A673 (cell line): ENCODE data around the gene RASL10A. TPM values are rescaled to one million over a fixed set of nuclear protein-coding genes. Genes with fewer than 3 reads are reported as not detected.

ENCODE experiments used
- BruUV-seq: library from RNA; stranded (reverse); fragments of 400-500 nt; replicated peaks from 2 replicates; lab custom pipeline; 2021; lab: Mats Ljungman, UMichigan
- CTCF ChIA-PET: fragments of 300-600 bp; sonication (Branson Sonifier 250); formaldehyde crosslinking; loops from one replicate; lab custom pipeline; 2022; ENCODE audit warnings: antibody characterized with exemption; lab: Charles Lee
- POLR2A ChIA-PET: fragments of 300-600 bp; sonication (Branson Sonifier 250); formaldehyde crosslinking; loops from one replicate; lab custom pipeline; 2022; ENCODE audit warnings: antibody characterized with exemption; ENCODE audit not compliant: low non-redundant PET; lab: Charles Lee
- DNase-seq: peaks from one replicate; pipeline ENCODE4 v3.0.0-alpha.2; 2015; ENCODE audit warnings: low spot score
- H3K27ac ChIP-seq: fragments of 200-600 bp; sonication (generic); 2 replicates; pipeline ENCODE4 v1.5.1; 2016; ENCODE audit warnings: mixed run types, low read depth, mild to moderate bottlenecking, mixed read lengths, antibody characterized with exemption, low read length; ENCODE audit not compliant: poor library complexity, severe bottlenecking
- H3K27me3 ChIP-seq: fragments of 200-600 bp; sonication (generic); replicated peaks from 2 replicates; pipeline ENCODE4 v1.6.1; 2017; ENCODE audit warnings: mixed run types, low read depth, mild to moderate bottlenecking, mixed read lengths, antibody characterized with exemption, low read length; ENCODE audit not compliant: insufficient read depth, poor library complexity
- H3K36me3 ChIP-seq: fragments of 200-600 bp; sonication (generic); 2 replicates; pipeline ENCODE4 v1.6.1; 2016; ENCODE audit warnings: mixed run types, mild to moderate bottlenecking, mixed read lengths, antibody characterized with exemption, low read length; ENCODE audit not compliant: insufficient read depth, poor library complexity, severe bottlenecking
- H3K4me1 ChIP-seq: fragments of 200-600 bp; sonication (generic); 2 replicates; pipeline ENCODE4 v1.6.1; 2017; ENCODE audit warnings: mixed run types, mild to moderate bottlenecking, mixed read lengths, antibody characterized with exemption, low read length; ENCODE audit not compliant: insufficient read depth, poor library complexity, severe bottlenecking
- H3K4me3 ChIP-seq: fragments of 200-600 bp; sonication (generic); 2 replicates; pipeline ENCODE4 v1.5.1; 2016; ENCODE audit warnings: low read depth, mixed run types, mild to moderate bottlenecking, mixed read lengths, low read length; ENCODE audit not compliant: poor library complexity, severe bottlenecking
- H3K9me3 ChIP-seq: fragments of 200-600 bp; sonication (generic); 2 replicates; pipeline ENCODE4 v1.6.1; 2016; ENCODE audit warnings: mixed run types, low read depth, mild to moderate bottlenecking, mixed read lengths, antibody characterized with exemption, low read length; ENCODE audit not compliant: poor library complexity, severe bottlenecking
- CTCF ChIP-seq: fragments of 300-800, 200-600 bp; sonication (generic); conservative IDR thresholded peaks from 2 replicates; pipeline ENCODE4 v1.5.1; 2017; ENCODE audit warnings: low read depth, mild to moderate bottlenecking, antibody characterized with exemption, low read length, moderate library complexity, mixed read lengths
- EZH2 ChIP-seq: fragments of 200-600 bp; sonication (generic); IDR thresholded peaks from 2 replicates; pipeline ENCODE4 v1.6.1; 2017; ENCODE audit warnings: borderline replicate concordance, low read depth, mild to moderate bottlenecking, mixed read lengths, antibody characterized with exemption, low read length; ENCODE audit not compliant: poor library complexity, severe bottlenecking
- intact Hi-C: fragments of 100-400 bp; cut with micrococcal nuclease; formaldehyde crosslinking; loops from one replicate; pipeline ENCODE4 v1.10.0; 2022; ENCODE audit not compliant: unreplicated experiment
- total RNA-seq: library from RNA; stranded (reverse); gene quantifications from 2 replicates; pipeline ENCODE4 v1.2.3, GENCODE V29; 2021

RASL10A gene
- total RNA-seq, 1 experiment from 2014 or later, result not detected

- Histone ChIP-seq H3K4me1 (peaks cover 6% of the 10 kb centered on the region), H3K4me3 (no peak overlapping the region), H3K27ac (no peak overlapping the region), H3K36me3 (no peaks in the 10 kb centered on the region), H3K27me3 (no peaks in the 10 kb centered on the region), H3K9me3 (no peaks in the 10 kb centered on the region)
- TF ChIP-seq EZH2 (no peak), CTCF (no peak)
- POLR2A ChIA-PET, result no interaction called here
- BruUV-seq, result no TSS peak
- no peak for DNase-seq
- intact Hi-C loops, result no loop called here
- CTCF ChIA-PET, result no interaction called here
Observed at GRCh38 chr22:29330291-29330690, 14.8 kb upstream of the RASL10A start.

GRCh38 chr22:29329581-29329980 lies 14.1 kb upstream of the RASL10A start:
- ChIA-PET POLR2A (no interaction called here), CTCF (no interaction called here)
- intact Hi-C loops, result no loop called here
- no peaks in the 10 kb centered on the region for H3K36me3 ChIP-seq
- no peak overlapping the region for H3K27ac ChIP-seq
- H3K4me3 ChIP-seq, result no peak overlapping the region
- no TSS peak for BruUV-seq
- H3K9me3 ChIP-seq, result no peaks in the 10 kb centered on the region
- peaks cover 6% of the 10 kb centered on the region for H3K4me1 ChIP-seq
- no peaks in the 10 kb centered on the region for H3K27me3 ChIP-seq
- no peak for TF ChIP-seq EZH2
- no peak for TF ChIP-seq CTCF
- no peak for DNase-seq

GRCh38 chr22:29328566-29329500 lies 13.3 kb upstream of the RASL10A start:
- Histone ChIP-seq H3K4me1 (peaks cover 6% of the 10 kb centered on the region), H3K36me3 (no peaks in the 10 kb centered on the region), H3K9me3 (no peaks in the 10 kb centered on the region), H3K4me3 (no peak overlapping the region), H3K27ac (no peak overlapping the region), H3K27me3 (no peaks in the 10 kb centered on the region)
- intact Hi-C loops, result no loop called here
- POLR2A ChIA-PET, result no interaction called here
- DNase-seq, result no peak
- TF ChIP-seq CTCF (no peak), EZH2 (no peak)
- CTCF ChIA-PET, result no interaction called here
- BruUV-seq, result no TSS peak
